ENCODE measurements around the gene TTYH3. TPM values are rescaled to one million over a fixed set of nuclear protein-coding genes. Genes with fewer than 3 reads are reported as not detected.

The TTYH3 gene
- total RNA-seq, 1 experiment from 2014 or later, result 20.9 TPM

- no peaks in the 10 kb centered on the region for H3K36me3 Mint-ChIP-seq (ENCODE audit: insufficient read depth, unreplicated experiment)
- H3K4me1 Mint-ChIP-seq (ENCODE audit: insufficient read depth, unreplicated experiment), result peaks cover 6% of the 10 kb centered on the region
- CTCF ChIA-PET, result interaction anchor here (0.6 kb wide), 1 partner anchor 25 kb away, joined by 3 read pairs; no protein-coding TSS in a partner anchor
Observed at GRCh38 chr7:2637505-2638223, 5.9 kb downstream of the TTYH3 start.

DNA sequence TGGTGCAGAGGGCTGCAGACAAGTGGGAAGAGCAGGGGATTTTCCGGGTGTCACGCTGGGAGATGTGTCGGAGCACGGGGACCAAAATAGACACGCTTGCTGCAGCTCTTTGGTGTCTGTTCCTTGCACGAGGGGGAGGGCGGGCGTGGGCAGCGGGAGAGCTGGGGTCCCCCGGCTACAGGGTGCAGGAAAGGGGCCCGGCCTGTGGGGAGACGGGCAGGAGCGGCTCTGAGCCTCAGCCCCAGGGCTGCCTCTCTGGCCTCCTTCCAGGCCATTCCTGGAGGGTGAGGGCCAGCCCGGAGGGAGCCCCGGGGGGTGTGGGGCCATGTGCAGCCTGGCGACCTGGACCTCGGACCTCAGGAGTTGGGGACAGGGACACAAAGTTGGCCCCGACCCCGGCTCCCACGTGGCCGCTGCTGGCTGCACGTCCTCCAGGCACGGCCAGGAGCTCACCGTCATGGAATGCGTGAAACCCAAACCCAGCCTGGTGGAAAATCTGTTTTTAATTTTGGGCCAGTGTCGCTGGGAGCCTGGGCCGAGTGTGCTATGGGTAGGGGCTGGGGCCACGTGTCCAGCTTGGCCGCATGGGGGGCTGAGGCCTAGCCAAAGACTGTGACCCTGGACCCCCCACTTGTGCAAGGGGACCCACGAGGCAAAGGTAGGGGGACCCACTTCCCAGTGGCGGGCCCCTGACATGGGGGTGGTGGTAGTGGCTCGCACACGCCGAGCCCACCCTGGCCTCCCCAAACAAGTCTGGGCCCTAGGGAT is 6.6 kb downstream of the TTYH3 start:
- no peak for DNase-seq (ENCODE audit: unreplicated experiment)
- ChIA-PET CTCF (no interaction called here), POLR2A (interaction anchor here (0.6 kb wide), 1 partner anchor 7 kb away, joined by 3 read pairs; the partner anchor contains the start of gene TTYH3)
- intact Hi-C loops (cut with micrococcal nuclease), result no loop called here
- no peaks in the 10 kb centered on the region for H3K27me3 Mint-ChIP-seq (ENCODE audit: insufficient read depth, unreplicated experiment)
- H3K36me3 Mint-ChIP-seq (ENCODE audit: insufficient read depth, unreplicated experiment), result no peaks in the 10 kb centered on the region
- TF ChIP-seq, protein P1, sequence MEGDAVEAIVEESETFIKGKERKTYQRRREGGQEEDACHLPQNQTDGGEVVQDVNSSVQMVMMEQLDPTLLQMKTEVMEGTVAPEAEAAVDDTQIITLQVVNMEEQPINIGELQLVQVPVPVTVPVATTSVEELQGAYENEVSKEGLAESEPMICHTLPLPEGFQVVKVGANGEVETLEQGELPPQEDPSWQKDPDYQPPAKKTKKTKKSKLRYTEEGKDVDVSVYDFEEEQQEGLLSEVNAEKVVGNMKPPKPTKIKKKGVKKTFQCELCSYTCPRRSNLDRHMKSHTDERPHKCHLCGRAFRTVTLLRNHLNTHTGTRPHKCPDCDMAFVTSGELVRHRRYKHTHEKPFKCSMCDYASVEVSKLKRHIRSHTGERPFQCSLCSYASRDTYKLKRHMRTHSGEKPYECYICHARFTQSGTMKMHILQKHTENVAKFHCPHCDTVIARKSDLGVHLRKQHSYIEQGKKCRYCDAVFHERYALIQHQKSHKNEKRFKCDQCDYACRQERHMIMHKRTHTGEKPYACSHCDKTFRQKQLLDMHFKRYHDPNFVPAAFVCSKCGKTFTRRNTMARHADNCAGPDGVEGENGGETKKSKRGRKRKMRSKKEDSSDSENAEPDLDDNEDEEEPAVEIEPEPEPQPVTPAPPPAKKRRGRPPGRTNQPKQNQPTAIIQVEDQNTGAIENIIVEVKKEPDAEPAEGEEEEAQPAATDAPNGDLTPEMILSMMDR (IDR thresholded peaks at IDR 0.05; ENCODE audit: unreplicated experiment), result no peak
- H3K4me1 Mint-ChIP-seq (ENCODE audit: insufficient read depth, unreplicated experiment), result peaks cover 6% of the 10 kb centered on the region
- H3K27ac Mint-ChIP-seq (ENCODE audit: low read depth, unreplicated experiment), result no peak overlapping the region
- no peaks in the 10 kb centered on the region for H3K9me3 Mint-ChIP-seq (ENCODE audit: unreplicated experiment)
- BruUV-seq (replicated peaks), result no TSS peak
- H3K4me3 Mint-ChIP-seq (ENCODE audit: unreplicated experiment), result no peak overlapping the region

More at GRCh38 chr7:2637505-2638223, 5.9 kb downstream of the TTYH3 start:
- no peak overlapping the region for H3K4me3 Mint-ChIP-seq (ENCODE audit: unreplicated experiment)
- no peak overlapping the region for H3K27ac Mint-ChIP-seq (ENCODE audit: low read depth, unreplicated experiment)
- POLR2A ChIA-PET, result no interaction called here
- no TSS peak for BruUV-seq (replicated peaks)
- TF ChIP-seq, protein P1 (IDR thresholded peaks at IDR 0.05; ENCODE audit: unreplicated experiment), result no peak
- no peak for DNase-seq (ENCODE audit: unreplicated experiment)
- H3K27me3 Mint-ChIP-seq (ENCODE audit: insufficient read depth, unreplicated experiment), result no peaks in the 10 kb centered on the region
- intact Hi-C loops (cut with micrococcal nuclease), result no loop called here
- no peaks in the 10 kb centered on the region for H3K9me3 Mint-ChIP-seq (ENCODE audit: unreplicated experiment)

DNA sequence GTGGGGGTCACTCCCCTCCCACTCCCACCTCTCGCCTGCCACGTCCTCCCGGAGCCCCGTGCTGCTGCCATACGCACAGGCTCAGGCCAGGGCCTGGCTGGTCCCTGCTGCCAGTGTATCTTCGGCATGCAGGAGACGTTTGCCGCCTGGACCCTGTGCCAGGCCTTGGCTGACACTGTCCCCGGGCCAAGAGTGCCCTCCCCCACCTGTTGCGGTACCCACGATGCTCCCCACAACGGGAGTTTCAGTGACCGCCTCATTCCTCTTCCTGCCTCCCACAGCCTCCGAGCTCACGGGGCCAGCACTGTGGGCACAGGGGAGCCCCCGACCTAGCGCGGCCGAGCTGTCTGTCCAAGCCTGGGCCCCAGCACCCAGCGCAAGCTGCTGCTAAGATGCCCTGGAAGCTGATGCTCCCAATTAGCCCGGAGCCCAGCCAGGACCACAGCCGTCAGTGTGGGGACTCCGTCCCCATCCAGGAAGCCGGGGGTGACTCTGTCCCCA is 7.4 kb downstream of the TTYH3 start:
- no peaks in the 10 kb centered on the region for H3K4me1 Mint-ChIP-seq (ENCODE audit: insufficient read depth, unreplicated experiment)
- no TSS peak for BruUV-seq (replicated peaks)
- DNase-seq (ENCODE audit: unreplicated experiment), result no peak
- intact Hi-C loops (cut with micrococcal nuclease), result no loop called here
- TF ChIP-seq, protein P1 (IDR thresholded peaks at IDR 0.05; ENCODE audit: unreplicated experiment), result no peak
- no peaks in the 10 kb centered on the region for H3K9me3 Mint-ChIP-seq (ENCODE audit: unreplicated experiment)
- no peak overlapping the region for H3K27ac Mint-ChIP-seq (ENCODE audit: low read depth, unreplicated experiment)
- no peak overlapping the region for H3K4me3 Mint-ChIP-seq (ENCODE audit: unreplicated experiment)
- no peaks in the 10 kb centered on the region for H3K27me3 Mint-ChIP-seq (ENCODE audit: insufficient read depth, unreplicated experiment)
- H3K36me3 Mint-ChIP-seq (ENCODE audit: insufficient read depth, unreplicated experiment), result no peaks in the 10 kb centered on the region
- ChIA-PET POLR2A (interaction anchor here (0.5 to 0.6 kb wide), 2 partner anchors 8 to 80 kb away, joined by 3 read pairs; partner anchors contain the start of gene TTYH3), CTCF (no interaction called here)

Data from MCF 10A (cell line).